ENCODE results near the gene KCNK3.

- no peak for TF ChIP-seq CTCF (IDR thresholded peaks at IDR 0.05)
- no peak for TF ChIP-seq POLR2AphosphoS5 (IDR thresholded peaks at IDR 0.05)
- TF ChIP-seq POLR2A (IDR thresholded peaks at IDR 0.05), result no peak
- TF ChIP-seq EP300 (IDR thresholded peaks at IDR 0.05; ENCODE audit: low read depth), result no peak
Observed at GRCh38 chr2:26756337-26756736, 63.8 kb downstream of the KCNK3 start.
